PC-3 (cell line): Measurements from ENCODE around the gene SLC4A7.

ENCODE experiments used
- CTCF ChIP-seq: fragments of 300-600 bp; sonication (generic); conservative IDR thresholded peaks from 2 replicates; pipeline ENCODE4 v1.5.1; 2017; ENCODE audit warnings: antibody characterized with exemption, low read depth, mild to moderate bottlenecking, low read length
- EZH2 ChIP-seq: fragments of 300-600 bp; sonication (generic); IDR thresholded peaks from one replicate; pipeline ENCODE4 v1.6.1; 2017; ENCODE audit warnings: antibody characterized with exemption, mild to moderate bottlenecking, low read length; ENCODE audit not compliant: unreplicated experiment
- EZH2phosphoT487 ChIP-seq: fragments of 300-600 bp; sonication (generic); IDR thresholded peaks from 2 replicates; pipeline ENCODE4 v1.6.1; 2018; ENCODE audit warnings: mild to moderate bottlenecking, antibody characterized with exemption, low read length, borderline replicate concordance

- TF ChIP-seq CTCF (no peak), EZH2 (no peak), EZH2phosphoT487 (no peak)
Measured at GRCh38 chr3:27415202-27415601, 69.0 kb downstream of the SLC4A7 start.
